ENCODE measurements around the gene SLC1A2. TPM values are rescaled to one million over a fixed set of nuclear protein-coding genes. Genes with fewer than 3 reads are reported as not detected.

The SLC1A2 gene
- total RNA-seq, 1 experiment from 2014 or later: 0.50 TPM

GRCh38 chr11:35231076-35231860, 188.1 kb downstream of the SLC1A2 start:
- no peaks in the 10 kb centered on the region for H3K79me1 ChIP-seq (ENCODE audit: insufficient read depth, low read depth, low read length, poor library complexity, severe bottlenecking)
- no peak overlapping the region for H3T11ph ChIP-seq (ENCODE audit: low read length)
- Mint-ChIP-seq H3K9me3 (no peaks in the 10 kb centered on the region; a peak in 1 of 5 replicates), H3K4me1 (no peaks in the 10 kb centered on the region), H3K36me3 (ENCODE audit: insufficient read depth in 1 of 3, low read depth in 3 of 3) (0 out of 7 replicates have a peak, but pooled peaks cover 0 to 4% (median 0%) of the 10 kb centered on the region in 3 experiments), H3K27ac (no peak overlapping the region), H3K4me3 (no peak overlapping the region), H3K27me3 (ENCODE audit: low read depth) (no peaks in the 10 kb centered on the region; the same call in none of the 2 replicates)
- H3K14ac ChIP-seq (ENCODE audit: insufficient read depth, low read length): no peak overlapping the region
- H2BK12ac ChIP-seq (ENCODE audit: insufficient read length, low read depth, low read length): no peak overlapping the region
- H4K5ac ChIP-seq (ENCODE audit: insufficient read length, low read depth, low read length): no peak overlapping the region
- no peak overlapping the region for H4K8ac ChIP-seq (replicated peaks; ENCODE audit: insufficient read length, low read depth, low read length)
- H3K4ac ChIP-seq (ENCODE audit: low read depth, low read length): no peak overlapping the region
- H3K4me1 ChIP-seq (ENCODE audit: insufficient read depth, low read length): no peaks in the 10 kb centered on the region
- H3K4me2 ChIP-seq (ENCODE audit: insufficient read depth, insufficient read length, low read length): no peak overlapping the region
- no peak overlapping the region for H4K91ac ChIP-seq (ENCODE audit: insufficient read length, low read depth, low read length)
- H2BK120ac ChIP-seq (ENCODE audit: low read depth, low read length, poor library complexity, severe bottlenecking): no peak overlapping the region
- H2AFZ ChIP-seq (ENCODE audit: low read length): no peak overlapping the region
- no peak overlapping the region for H2BK15ac ChIP-seq (ENCODE audit: low read depth, low read length)
- no peak for TF ChIP-seq CTCF (conservative IDR thresholded peaks at IDR 0.05)
- H2BK20ac ChIP-seq (ENCODE audit: low read depth, low read length, poor library complexity, severe bottlenecking): no peak overlapping the region
- no peak for DNase-seq
- no peak overlapping the region for H3K56ac ChIP-seq (ENCODE audit: insufficient read length, low read depth, low read length)
- H3K23me2 ChIP-seq (ENCODE audit: insufficient read length, low read depth, low read length, poor library complexity, severe bottlenecking): no peaks in the 10 kb centered on the region
- no peak overlapping the region for H2BK5ac ChIP-seq (ENCODE audit: insufficient read length, low read length)
- H3K9ac ChIP-seq (ENCODE audit: extremely low read depth, insufficient read length, low read length): no peak overlapping the region
- no peaks in the 10 kb centered on the region for H4K20me1 ChIP-seq (ENCODE audit: control insufficient read depth, insufficient read depth, insufficient read length)
- H3K18ac ChIP-seq (ENCODE audit: insufficient read length, low read depth, low read length): no peak overlapping the region
- no peaks in the 10 kb centered on the region for H3K9me3 ChIP-seq (ENCODE audit: control insufficient read depth, low read depth, low read length)
- WGBS (ENCODE audit: extremely low coverage, insufficient read length, low lambda C conversion rate): no CpG with 5 or more reads among the region's 5 CpGs
- no peaks in the 10 kb centered on the region for H3K79me2 ChIP-seq (ENCODE audit: insufficient read depth, low read length)
- no peak overlapping the region for H2AK5ac ChIP-seq (ENCODE audit: insufficient read length, low read length)
- no peaks in the 10 kb centered on the region for H3K27me3 ChIP-seq (ENCODE audit: insufficient read depth, low read length)
- H3K27ac ChIP-seq (ENCODE audit: insufficient read length, low read depth, low read length): no peak overlapping the region
- no peak overlapping the region for H3K23ac ChIP-seq (ENCODE audit: insufficient read length, low read depth, low read length)

All from H9 (cell line).